Myocyte (in vitro differentiated cells): ENCODE measurements around the gene PIK3R2. TPM values are rescaled to one million over a fixed set of nuclear protein-coding genes. Genes with fewer than 3 reads are reported as not detected.
A peak's percentile ranks its signal among the peaks of the same experiment; 100 is the strongest.

Experiments
- DNase-seq: peaks from one replicate; pipeline ENCODE4 v3.0.0-alpha.2; 2012; ENCODE audit warnings: low read depth
- total RNA-seq: library from RNA; depleted of rRNA; stranded (reverse); fragments of >200 nt; gene quantifications from 2 replicates; pipeline ENCODE4 v1.2.3, GENCODE V29; 2014

PIK3R2 gene
- total RNA-seq, 1 donor from 2014 or later, result 48.4 TPM

DNA sequence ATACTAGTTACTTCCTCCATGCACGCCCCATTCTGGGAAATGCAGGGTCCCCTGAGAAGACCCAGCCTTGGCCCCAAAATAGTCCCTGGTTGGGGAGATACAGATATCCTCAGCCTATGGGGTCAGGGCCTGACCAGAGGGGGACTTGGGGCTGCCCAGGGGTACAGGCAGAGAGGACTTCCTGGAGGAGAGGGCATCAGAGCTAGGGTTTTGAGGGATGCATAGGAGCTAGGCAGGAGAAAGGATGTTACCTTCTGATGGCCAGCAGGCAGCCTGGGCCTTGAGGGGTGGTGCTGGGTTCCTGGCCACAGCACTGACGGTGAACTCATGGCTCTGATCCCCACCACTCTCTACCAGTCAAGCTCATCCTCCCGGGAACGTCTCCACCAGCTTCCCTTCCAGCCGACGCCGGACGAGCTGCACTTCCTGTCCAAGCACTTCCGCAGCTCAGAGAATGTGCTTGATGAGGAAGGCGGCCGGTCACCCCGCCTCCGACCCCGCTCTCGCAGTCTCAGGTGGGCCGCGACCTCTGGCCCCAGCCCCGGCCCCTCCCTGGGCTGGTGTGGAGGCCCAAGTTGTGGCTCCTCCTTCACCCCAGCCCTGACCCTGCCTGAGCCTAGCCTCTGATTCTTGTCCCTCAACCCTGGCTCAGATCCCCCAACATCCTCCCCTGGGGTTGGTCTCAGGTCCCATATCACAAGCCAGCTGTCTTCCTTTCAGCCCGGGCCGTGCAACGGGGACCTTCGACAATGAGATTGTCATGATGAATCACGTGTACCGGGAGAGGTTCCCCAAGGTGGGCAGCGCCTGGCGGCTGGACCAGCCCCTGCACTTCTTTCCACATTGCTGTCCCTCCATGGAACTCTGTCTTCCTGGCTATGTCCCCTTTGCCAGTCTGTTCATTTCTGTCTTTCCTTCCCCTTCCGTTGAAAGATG lies 29.8 kb upstream of the PIK3R2 start:
- DNase-seq, result no peak

DNA sequence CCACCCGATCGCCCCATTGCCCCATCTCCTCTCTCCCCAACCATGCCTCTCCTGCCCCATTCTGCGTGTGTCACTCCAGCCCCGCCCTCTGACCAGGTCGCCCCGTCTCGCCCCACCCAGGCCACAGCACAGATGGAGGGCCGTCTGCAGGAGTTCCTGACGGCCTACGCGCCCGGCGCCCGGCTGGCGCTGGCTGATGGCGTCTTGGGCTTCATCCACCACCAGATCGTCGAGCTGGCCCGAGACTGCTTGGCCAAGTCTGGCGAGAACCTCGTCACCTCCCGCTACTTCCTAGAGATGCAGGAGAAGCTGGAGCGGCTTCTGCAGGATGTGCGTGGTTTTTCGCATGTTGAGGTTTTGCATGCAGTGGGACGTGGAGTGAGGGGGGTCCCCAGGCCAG lies 29.1 kb upstream of the PIK3R2 start:
- DNase-seq, result no peak

DNA sequence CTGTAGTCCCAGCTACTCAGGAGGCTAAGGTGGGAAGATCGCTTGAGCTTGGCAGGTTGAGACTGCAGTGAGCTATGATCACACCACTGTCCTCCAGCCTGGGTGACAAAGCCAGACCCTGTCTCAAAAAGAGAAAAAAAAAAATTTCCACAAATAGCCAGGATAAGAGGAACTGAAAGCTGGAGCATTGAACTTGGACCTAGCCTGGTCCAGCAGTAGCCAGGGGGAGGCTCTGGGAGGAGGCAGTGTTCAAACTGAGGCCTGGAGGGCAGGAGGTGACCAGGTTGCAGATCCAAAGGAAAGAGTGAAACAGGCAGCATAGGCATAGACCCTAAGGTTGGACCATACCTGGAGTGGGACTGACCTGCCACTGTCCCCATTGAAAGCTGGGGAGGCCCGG lies 26.9 kb upstream of the PIK3R2 start:
- no peak for DNase-seq

DNA sequence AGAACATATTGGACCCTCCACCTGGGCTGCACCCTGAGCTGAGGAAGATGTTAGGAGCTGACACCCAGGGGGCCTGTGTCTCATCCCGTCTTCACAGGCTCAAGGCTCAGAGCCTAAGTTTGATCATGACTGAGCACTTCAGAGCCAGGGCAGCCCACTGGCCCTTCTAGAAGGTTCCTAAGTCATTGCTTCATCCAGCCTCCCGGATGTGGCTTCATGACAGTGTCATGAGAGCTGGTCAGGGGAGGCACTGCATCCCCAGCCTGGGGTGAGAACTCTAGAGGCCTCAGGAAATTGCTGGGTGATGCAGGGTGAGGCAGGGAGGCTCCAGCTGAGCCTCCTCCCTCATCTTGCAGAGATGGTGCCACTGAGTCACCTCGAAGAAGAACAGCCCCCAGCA lies 24.9 kb upstream of the PIK3R2 start:
- DNase-seq, result no peak

DNA sequence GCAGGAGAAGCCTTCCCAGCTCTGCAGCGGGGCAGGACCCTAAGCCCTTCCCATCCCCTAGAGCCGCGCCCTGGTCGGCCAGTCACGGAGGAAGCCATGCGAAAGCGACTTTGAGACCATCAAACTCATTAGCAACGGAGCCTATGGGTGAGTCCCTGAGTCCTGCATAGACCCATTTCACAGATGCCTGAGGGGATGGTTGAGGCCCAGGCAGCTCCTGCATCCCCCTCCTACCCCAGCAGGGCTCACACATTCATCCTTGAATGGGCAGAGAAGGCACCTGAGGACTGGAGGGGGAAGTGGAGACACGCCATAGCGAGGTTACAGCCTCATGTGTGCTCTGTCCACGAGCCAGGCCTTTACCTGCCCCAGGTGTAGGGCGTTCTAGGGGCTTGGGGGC lies 24.2 kb upstream of the PIK3R2 start:
- no peak for DNase-seq

DNA sequence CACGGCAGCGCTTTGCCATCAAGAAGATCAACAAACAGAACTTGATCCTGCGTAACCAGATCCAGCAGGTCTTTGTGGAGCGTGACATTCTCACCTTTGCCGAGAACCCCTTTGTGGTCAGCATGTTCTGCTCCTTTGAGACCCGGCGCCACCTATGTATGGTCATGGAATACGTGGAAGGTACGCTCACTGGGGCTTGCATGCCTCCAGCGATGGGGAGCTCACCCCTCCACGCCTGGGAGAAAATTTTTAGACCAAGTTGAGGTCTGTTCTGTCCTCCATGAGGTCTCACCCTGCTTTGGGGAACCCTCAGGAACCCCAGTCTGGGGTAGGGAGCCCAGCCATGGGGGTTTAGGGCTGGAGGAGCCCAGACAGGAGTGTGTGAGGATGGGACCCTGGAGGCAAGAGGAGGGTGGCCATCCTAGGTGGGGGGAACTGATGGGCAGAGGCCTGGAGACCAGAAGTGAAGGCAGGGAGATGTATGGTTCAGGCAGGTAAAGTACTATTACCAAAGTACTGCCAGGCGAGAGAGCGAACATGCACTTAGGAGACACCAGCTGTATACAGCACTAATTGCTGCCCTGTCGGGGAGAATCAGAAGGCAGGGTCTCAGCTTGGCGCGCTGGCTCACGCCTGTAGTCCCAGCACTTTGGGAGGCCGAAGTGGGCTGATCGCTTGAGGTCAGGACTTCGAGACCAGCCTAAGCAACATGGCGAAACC lies 22.3 kb upstream of the PIK3R2 start:
- DNase-seq, result no peak

DNA sequence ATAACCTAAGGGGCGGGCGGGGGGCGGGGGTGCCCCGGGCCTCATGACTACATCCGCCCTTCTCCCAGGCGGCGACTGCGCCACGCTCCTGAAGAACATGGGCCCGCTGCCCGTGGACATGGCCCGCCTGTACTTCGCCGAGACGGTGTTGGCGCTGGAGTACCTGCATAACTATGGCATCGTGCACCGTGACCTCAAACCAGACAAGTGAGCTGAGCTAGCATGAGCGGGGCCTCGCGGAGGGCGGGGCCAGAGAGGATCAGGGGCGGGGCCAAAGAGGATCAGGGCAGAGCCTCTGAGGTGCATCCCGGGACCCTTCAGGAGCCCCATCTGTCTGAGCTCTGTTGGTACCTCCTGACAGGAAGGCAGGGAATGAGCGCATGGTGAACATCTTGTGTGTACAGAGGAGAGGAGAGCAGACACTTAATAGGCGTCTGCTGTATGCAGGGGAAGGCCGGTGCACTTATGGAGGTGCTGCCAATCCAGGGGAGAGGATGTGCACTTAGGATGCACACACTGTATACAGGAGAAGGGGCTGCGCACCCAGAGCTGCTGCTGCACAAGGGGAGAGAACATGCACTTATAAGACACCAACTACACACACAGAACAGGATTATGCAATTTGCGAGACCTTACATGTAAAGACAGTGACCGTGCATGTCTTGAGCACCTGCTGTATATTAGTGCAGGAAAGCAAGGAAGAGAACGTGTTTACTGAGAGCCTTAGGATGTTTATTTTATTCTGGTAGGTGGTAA lies 20.9 kb upstream of the PIK3R2 start:
- DNase-seq, result no peak

DNA sequence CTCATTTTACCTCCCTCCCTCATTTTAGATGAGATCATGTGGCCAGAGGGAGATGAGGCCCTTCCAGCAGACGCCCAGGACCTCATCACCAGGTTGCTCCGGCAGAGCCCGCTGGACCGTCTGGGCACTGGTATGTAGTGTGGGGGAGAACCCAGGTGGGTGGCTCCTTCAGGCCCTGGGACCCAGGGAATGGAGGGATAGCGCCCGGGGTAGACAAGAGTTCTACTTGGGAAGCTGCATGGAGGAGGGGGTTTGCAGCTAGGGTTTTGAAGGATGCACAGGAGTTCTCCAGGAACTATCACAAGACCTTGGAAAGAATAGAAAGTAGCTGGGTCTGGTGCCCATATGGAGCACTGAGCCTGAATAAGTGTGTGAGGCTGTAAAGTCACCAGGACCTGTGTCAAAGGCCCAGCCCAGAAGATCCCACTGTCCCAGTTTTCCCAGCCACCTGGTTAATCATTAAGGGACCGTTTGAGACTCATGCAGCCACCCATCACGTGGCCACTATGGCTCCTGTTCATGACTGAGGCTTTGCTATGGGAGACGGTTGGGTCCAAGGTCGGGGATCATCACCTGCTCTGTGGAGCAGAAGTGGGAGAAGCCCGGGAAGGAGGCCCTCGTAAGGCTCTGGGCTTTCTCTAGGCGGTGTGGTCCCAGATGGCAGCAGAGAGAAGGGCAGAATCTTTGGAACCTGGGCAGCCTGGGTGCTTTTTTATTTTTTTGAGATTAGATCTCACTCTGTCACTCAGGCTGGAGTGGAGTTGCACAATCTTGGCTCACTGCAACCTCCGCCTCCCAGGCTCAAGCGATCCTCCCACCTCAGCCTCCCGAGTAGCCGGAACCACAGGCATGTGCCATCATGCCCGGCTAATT lies 17.0 kb upstream of the PIK3R2 start:
- DNase-seq, result no peak

DNA sequence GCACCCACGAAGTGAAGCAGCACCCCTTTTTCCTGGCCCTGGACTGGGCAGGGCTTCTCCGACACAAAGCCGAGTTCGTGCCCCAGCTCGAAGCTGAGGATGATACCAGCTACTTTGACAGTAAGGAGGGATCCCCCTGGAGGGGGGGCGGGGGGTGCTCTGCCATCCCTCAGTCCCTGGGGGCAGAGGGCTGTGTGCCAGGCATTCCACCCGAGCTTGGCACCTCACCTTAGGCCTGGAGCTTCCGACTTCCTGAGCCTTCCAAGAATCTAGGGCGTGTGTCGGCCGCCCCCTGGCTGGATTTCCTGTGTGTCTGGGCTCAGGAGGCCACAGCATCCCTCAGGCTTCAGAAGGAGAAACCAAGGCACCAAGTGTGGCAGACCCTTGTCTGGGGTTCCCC lies 15.7 kb upstream of the PIK3R2 start:
- DNase-seq, result no peak

DNA sequence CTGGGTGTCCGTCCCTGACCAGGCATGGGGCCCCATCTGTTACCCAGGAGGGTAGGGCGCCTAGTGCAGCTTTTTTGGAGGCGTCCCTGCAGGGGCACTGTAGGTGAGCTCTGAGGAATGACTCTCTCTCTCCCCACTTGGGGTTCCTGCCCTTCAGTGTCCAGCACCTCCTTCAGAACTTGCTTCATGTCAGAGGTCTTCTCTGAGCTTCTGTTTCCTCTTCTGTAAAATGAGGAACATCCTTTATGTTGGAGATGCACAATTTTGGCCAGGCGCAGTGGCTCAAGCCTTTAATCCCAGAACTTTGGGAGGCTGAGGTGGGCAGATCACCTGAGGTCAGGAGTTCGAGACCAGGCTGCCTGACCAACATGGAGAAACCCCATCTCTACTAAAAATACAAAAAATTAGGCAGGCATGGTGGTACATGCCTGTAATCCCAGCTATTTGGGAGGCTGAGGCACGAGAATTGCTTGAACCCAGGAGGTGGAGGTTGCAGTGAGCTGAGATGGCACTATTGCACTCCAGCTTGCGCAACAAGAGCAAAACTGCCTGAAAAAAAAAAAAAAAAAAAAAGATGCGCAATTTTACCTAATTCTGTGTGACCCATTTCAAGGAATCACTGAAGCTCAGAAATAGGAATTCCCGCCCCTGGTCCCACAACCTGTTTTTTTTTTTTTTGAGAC lies 15.2 kb upstream of the PIK3R2 start:
- DNase-seq, result no peak

DNA sequence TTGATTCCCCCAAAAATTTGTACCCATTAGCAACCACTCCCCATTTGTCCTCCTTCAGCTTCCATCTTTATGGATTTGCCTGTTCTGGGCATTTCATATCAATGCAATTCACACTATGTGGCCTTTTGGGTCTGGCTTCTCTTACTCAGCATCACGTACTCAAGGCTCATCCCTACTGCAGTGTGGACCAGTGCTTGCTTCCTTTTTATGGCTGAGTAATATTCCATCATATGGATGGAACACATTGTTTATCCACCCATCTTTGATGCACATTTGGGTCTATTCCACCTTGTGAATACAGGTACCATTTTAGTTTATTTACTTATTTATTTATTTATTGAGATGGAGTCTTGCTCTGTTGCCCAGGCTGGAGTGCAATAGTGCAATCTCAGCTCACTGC lies 12.5 kb upstream of the PIK3R2 start:
- DNase-seq, result no peak

DNA sequence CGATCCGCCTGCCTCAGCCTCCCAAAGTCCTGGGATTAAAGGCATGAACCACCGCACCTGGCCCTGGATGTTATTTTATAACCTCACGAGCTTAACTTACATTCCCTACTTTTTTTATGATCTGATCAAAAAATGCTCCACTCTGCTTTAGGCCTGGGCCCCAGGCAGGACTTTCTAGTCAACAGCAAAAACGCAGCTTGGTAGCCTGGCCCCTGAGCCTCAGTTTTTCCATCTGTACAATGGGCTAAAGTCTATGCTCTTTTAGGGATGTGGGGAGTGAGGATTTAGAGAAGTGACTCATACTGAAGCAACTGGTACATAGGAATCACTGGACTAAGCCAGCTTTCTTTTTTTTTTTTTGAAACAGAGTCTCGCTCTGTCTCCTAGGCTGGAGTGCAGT lies 11.9 kb upstream of the PIK3R2 start:
- DNase-seq, result no peak

DNA sequence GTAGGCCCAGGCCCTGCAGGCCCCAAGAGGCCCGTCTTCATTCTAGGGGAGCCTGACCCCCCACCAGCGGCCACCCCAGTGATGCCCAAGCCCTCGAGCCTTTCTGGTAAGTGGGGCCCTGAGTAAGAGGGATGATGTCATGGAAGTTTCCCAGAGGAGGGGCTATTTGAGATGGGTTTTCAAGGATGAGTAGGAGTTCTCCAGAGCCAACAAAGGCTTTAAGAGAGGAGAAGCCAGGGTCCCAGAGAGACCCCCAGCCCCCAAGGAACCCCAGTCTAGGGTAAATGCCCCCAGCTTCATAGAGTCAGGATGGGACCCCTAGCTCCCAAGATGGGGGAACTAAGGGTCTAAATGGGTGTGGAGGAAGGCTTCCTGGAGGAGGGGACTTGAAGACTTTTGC lies 9.1 kb upstream of the PIK3R2 start:
- no peak for DNase-seq

DNA sequence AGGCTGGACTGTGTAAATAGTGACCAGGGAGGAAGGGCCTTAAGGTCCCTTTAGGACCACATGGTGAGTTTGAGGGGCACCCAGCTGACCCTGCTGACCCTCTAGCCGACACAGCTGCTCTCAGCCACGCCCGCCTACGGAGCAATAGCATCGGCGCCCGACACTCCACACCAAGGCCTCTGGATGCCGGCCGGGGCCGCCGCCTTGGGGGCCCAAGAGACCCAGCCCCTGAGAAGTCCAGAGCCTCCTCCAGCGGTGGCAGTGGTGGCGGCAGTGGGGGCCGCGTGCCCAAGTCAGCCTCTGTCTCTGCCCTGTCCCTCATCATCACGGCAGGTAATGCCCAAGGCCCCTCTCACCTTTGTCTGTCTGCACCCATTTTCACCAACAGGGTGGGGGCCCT lies 8.6 kb upstream of the PIK3R2 start:
- DNase-seq, result no peak

DNA sequence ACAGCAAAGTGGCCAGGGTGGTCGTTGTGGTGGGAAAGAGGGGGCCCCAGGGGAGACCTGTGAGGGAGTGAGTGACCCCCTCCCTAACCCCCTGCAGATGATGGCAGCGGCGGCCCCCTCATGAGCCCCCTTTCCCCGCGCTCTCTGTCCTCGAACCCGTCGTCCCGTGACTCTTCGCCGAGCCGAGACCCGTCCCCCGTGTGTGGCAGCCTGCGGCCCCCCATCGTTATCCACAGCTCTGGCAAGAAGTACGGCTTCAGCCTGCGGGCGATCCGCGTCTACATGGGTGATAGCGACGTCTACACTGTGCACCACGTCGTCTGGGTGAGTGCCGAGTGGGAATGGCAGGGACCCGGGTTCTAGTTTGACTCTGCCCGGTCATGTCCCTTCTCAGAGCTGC lies 8.1 kb upstream of the PIK3R2 start:
- no peak for DNase-seq

DNA sequence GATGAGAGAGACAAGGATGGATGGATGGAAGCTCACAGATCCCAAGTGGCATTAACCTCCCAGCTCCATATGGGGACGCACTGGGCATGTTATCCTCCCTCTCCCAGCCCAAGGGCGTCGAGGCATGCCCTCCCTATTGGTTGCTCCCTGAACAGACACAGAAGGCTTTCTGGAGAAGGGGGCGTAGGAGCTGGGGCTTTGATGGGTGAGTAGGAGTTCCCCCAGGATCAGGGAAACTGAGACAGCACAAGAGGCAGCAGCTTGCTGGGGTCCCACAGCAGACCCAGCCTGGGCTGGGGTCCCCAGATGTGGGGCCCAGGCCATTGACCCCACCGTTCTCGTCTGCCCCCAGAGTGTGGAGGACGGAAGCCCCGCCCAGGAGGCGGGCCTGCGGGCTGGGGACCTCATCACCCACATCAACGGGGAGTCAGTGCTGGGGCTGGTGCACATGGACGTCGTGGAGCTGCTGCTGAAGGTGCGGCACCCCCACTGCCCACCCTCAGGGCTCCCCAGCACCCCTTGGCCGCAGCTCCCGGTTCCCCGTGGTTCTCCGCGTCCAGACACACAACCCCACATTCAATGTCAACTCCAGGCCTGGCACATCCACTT lies 7.5 kb upstream of the PIK3R2 start:
- no peak for DNase-seq

DNA sequence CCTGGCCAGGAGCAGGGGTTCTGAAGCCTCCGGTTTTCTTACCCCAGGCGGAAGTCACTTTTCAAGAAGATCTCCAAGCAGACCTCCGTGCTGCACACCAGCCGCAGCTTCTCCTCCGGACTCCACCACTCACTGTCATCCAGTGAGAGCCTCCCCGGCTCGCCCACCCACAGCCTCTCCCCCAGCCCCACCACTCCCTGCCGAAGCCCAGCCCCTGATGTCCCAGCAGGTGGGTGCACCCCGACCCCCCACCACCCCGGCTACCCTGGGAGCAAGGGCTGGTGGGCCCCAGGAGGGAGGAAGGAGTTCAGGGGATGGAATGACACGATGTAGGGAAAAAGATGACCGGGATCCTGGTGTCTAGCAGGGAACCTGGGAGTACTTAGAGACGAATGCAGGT lies 5.6 kb upstream of the PIK3R2 start:
- no peak for DNase-seq

DNA sequence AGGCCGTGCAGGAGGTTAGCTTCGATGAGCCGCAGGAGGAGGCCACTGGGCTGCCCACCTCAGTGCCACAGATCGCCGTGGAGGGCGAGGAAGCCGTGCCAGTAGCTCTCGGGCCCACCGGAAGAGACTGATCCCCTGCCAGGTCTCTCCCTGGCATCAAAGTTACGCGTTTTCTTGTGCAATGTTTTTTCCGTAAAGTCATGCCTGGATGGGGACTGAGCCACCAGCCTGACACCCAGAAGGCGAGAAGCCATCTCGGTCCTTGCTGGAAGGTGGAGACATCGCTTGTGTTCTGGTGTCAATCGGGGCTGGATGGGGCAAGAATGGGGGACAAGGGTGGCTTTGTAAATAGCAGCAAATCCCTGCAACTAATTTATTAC lies 3.4 kb upstream of the PIK3R2 start:
- no peak for DNase-seq

DNA sequence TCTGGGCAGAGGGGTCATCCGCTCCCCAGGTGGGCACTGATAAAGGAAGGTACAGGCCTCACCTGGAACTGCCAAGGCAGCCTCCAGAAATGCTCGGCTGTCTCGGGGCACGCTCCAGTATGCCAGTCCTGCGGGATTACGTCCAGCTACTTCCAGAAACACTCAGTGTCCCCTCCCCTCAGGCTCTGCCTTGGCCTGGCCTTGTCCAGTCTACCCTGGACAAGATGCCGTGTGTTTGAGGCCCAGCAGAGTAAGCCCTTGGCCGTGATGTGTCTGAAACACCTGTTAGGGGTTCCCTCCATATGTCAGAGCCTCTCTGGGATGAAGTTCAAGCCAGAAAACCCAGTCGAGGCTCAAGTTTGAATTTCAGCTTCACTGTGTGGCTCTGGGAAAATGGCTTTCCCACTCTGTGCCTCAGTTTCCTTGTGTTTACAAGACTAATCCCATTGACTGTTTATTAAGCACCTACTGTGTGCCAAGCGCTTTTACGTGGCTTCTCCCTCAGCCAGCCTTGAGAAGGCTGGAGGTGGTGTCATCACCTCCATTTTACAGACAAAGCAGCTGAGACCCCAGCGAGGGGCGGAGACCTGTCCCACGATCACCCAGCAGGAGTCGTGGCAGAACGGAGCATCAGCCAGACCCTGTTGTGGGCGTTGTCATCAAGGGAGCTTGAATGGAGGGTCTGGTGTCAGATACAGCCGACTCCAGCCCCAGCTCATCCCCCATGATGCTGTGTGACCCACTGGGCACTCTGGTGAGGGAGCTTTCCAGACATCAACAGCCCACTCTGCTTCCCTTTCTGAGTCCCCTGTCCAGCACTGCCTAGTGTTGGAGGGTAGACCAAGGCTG lies 2.0 kb upstream of the PIK3R2 start:
- peak; percentile 33 for DNase-seq
